Breast epithelium (tissue), 4 donors: ENCODE data around the gene FLNC. TPM values are rescaled to one million over a fixed set of nuclear protein-coding genes. Genes with fewer than 3 reads are reported as not detected.

Source experiments
- DNase-seq, 2 donors: peaks; one replicate each; pipeline ENCODE4 v3.0.0-alpha.2; 2019; ENCODE audit warnings: low spot score in 2 of 2
- H3K27ac ChIP-seq, 2 donors: fragments of 200-600 bp; sonication (generic) in 1 of 2; one replicate each; pipeline ENCODE4 v1.5.1; 2016 to 2019; ENCODE audit warnings: mild to moderate bottlenecking in 1 of 2
- H3K27me3 ChIP-seq, 2 donors: fragments of 200-600 bp; sonication (generic) in 1 of 2; one replicate each; pipeline versions ENCODE4 v1.5.1 to v1.6.0; 2017 to 2019; ENCODE audit warnings: control low read depth in 1 of 2, mild to moderate bottlenecking in 1 of 2
- H3K36me3 ChIP-seq: fragments of 200-600 bp; one replicate; pipeline ENCODE4 v1.5.1; 2019
- H3K4me1 ChIP-seq, 2 donors: fragments of 200-600 bp; sonication (generic); one replicate each; pipeline ENCODE4 v1.5.1; 2016 to 2019; ENCODE audit warnings: control low read depth in 1 of 2
- H3K4me3 ChIP-seq, 3 donors: fragments of 200-600 bp; sonication (generic); 1 replicate in 2 of 3; 2 replicates in 1 of 3; pipeline ENCODE4 v1.5.1; 2016 to 2019; ENCODE audit warnings: mild to moderate bottlenecking in 3 of 3, moderate library complexity in 2 of 3
- H3K9me3 ChIP-seq, 2 donors: fragments of 200-600 bp; sonication (generic) in 1 of 2; one replicate each; pipeline ENCODE4 v1.5.1; 2016 to 2019; ENCODE audit warnings: control low read depth in 1 of 2
- POLR2A ChIP-seq: fragments of 450-650 bp; IDR thresholded peaks from one replicate; pipeline ENCODE4 v1.6.1; 2016; ENCODE audit warnings: antibody characterized with exemption, mild to moderate bottlenecking, moderate library complexity
- POLR2AphosphoS5 ChIP-seq, 3 donors: sonication (generic); formaldehyde crosslinking; IDR thresholded peaks; one replicate each; pipeline ENCODE4 v1.6.1; 2017; ENCODE audit warnings: antibody characterized with exemption in 3 of 3
- intact Hi-C: fragments of 100-400 bp; cut with DNase I; formaldehyde crosslinking; loops from one replicate; pipeline ENCODE4 v1.15.1; 2023; ENCODE audit warnings: low total_unique reads
- total RNA-seq, 3 donors: library from RNA; depleted of rRNA; stranded (reverse); fragments of >200 nt; gene quantifications; one replicate each; pipeline ENCODE4 v1.1.0, GENCODE V29; 2016
- TF ChIP-seq, protein P1 (sequence below), 3 donors: fragments of 450-650 bp; IDR thresholded peaks; one replicate each; pipeline ENCODE4 v1.5.1; 2016 to 2017; ENCODE audit warnings: antibody characterized with exemption in 3 of 3, mild to moderate bottlenecking in 3 of 3, moderate library complexity in 3 of 3

The FLNC gene
- total RNA-seq, 3 donors from 2014 or later, result 5.1 to 7.5 (median 6.0) TPM

DNA sequence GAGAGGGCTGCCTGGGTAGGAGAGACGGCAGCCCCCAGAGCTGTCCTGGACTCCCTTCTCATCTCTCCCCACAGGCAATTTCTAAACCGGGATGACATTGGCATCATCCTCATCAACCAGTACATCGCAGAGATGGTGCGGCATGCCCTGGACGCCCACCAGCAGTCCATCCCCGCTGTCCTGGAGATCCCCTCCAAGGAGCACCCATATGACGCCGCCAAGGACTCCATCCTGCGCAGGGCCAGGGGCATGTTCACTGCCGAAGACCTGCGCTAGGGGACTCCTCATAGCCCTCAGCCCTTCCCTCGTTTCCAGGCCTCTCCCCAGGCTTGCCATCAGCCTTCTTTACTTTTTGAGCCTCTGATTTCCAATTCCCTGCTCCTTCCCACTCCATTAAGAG, 35.1 kb downstream of the FLNC start:
- DNase-seq, result no peak
- peaks cover 4 to 7% of the 10 kb centered on the region in 2 donors for H3K4me1 ChIP-seq
- H3K36me3 ChIP-seq, result no peaks in the 10 kb centered on the region
- H3K27me3 ChIP-seq, result no peaks in the 10 kb centered on the region
- H3K27ac ChIP-seq, result no peak overlapping the region
- H3K9me3 ChIP-seq, result no peaks in the 10 kb centered on the region
- no peak overlapping the region for H3K4me3 ChIP-seq
- intact Hi-C loops, result no loop called here
- TF ChIP-seq POLR2AphosphoS5 (IDR thresholded peaks at IDR 0.05), result no peak

DNA sequence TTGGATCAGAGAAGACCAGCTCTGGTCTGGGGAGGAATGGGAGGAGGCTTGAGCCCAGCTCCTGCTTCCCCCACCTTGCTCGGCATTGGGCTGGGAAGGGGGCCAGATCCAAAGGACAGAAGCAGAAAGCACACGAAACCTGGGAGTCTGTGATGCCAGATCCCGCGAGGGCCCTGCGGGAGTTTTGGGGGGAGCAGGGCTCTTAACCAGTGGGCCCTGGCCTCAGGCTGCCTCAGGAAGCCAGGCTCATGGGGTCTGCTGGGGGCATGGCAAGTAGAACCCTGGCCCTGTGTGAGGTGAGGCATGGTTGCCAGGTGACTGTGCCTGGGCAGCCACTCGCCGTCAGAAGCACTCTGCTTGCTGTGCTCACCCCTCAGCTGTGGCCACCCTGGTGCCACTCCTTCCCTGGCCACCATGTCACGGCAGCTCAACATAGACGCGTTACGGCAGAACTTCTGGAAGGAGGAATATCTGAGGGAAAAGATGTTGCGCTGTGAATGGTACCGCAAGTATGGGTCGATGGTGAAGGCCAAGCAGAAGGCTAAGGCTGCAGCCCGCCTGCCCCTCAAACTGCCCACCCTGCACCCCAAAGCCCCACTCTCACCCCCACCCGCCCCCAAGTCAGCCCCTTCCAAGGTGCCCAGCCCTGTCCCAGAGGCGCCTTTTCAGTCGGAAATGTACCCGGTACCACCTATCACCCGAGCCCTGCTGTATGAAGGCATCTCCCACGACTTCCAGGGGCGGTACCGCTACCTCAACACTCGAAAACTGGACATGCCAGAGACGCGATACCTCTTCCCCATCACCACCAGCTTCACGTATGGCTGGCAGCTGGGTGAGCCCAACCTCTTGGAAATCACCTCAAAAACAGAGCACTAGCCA, 36.0 kb downstream of the FLNC start:
- Histone ChIP-seq H3K4me1 (peaks cover 4 to 7% of the 10 kb centered on the region in 2 donors), H3K9me3 (no peaks in the 10 kb centered on the region), H3K27ac (no peak overlapping the region), H3K36me3 (no peaks in the 10 kb centered on the region), H3K27me3 (no peaks in the 10 kb centered on the region), H3K4me3 (no peak overlapping the region)
- intact Hi-C loops, result no loop called here
- TF ChIP-seq, protein P1, sequence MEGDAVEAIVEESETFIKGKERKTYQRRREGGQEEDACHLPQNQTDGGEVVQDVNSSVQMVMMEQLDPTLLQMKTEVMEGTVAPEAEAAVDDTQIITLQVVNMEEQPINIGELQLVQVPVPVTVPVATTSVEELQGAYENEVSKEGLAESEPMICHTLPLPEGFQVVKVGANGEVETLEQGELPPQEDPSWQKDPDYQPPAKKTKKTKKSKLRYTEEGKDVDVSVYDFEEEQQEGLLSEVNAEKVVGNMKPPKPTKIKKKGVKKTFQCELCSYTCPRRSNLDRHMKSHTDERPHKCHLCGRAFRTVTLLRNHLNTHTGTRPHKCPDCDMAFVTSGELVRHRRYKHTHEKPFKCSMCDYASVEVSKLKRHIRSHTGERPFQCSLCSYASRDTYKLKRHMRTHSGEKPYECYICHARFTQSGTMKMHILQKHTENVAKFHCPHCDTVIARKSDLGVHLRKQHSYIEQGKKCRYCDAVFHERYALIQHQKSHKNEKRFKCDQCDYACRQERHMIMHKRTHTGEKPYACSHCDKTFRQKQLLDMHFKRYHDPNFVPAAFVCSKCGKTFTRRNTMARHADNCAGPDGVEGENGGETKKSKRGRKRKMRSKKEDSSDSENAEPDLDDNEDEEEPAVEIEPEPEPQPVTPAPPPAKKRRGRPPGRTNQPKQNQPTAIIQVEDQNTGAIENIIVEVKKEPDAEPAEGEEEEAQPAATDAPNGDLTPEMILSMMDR (IDR thresholded peaks at IDR 0.05), result no peak
- TF ChIP-seq POLR2A (no peak), POLR2AphosphoS5 (IDR thresholded peaks at IDR 0.05) (no peak)
- no peak for DNase-seq

DNA sequence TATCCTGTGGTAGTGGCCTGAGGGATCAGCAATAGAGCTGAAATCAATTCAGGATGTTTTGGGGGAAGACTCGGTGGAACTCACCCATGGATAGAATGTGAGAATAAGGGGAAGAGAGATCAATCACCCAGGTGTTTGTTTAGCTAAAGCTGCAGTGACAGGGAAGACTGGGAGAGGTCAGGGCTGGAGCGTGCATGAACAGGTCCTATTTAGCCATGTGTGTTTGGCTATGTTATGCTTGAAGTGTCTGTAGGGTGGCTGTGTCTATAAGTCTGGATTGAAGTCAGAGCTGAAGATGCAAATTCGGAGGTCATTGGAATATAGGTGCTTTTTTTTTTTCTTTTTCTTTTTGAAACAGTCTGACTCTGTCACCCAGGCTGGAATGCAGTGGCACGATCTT, 37.0 kb downstream of the FLNC start:
- Histone ChIP-seq H3K27ac (no peak overlapping the region), H3K9me3 (no peaks in the 10 kb centered on the region), H3K27me3 (no peaks in the 10 kb centered on the region), H3K36me3 (no peaks in the 10 kb centered on the region), H3K4me1 (peaks cover 4 to 7% of the 10 kb centered on the region in 2 donors), H3K4me3 (no peak overlapping the region)
- intact Hi-C loops, result no loop called here
- TF ChIP-seq, protein P1 (IDR thresholded peaks at IDR 0.05), result no peak
- no peak for DNase-seq

DNA sequence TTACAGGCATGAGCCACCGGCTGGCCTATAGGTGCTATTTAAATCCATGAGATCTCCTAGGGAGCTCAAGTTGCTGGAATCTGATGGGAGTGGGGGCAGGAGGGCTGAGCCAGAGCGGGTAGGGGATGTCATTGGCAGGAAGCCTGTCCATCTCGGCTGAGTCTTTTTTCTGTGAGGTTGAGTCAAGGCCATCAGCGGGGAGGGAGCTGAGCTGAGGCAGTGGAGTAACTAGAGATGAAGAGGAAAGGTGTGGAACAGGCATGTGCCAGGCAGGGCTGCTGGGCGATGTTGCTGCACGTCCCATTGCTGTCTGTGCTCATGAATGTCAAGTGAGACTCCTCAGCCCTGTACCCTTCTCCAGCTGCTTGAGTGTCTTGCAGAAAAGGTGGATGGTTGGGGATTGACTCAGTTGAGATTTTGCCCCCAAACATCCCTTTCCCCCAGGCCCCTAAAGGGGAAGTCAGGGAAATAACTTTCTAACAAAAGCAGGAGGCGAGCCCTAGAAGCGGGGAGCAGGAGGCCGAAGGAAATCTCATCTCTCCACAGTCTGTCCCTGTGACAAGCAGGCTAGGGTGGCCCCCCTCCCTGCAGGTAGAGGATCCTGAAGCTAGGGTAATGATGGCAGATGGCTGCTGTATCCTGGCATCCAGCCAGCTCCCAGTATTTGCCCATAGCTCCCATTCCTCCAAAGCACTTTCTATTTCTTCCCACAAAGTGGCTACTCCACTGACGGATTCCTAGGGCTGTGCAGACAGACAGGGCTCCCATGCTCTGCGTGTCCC, 37.8 kb downstream of the FLNC start:
- Histone ChIP-seq H3K27ac (no peak overlapping the region), H3K27me3 (no peaks in the 10 kb centered on the region), H3K9me3 (no peaks in the 10 kb centered on the region), H3K4me1 (peaks cover 4 to 7% of the 10 kb centered on the region in 2 donors), H3K4me3 (no peak overlapping the region), H3K36me3 (no peaks in the 10 kb centered on the region)
- no peak for TF ChIP-seq POLR2A
- TF ChIP-seq, protein P1 (IDR thresholded peaks at IDR 0.05), result no peak
- no peak for TF ChIP-seq POLR2AphosphoS5 (IDR thresholded peaks at IDR 0.05)
- no peak for DNase-seq
- intact Hi-C loops, result no loop called here

DNA sequence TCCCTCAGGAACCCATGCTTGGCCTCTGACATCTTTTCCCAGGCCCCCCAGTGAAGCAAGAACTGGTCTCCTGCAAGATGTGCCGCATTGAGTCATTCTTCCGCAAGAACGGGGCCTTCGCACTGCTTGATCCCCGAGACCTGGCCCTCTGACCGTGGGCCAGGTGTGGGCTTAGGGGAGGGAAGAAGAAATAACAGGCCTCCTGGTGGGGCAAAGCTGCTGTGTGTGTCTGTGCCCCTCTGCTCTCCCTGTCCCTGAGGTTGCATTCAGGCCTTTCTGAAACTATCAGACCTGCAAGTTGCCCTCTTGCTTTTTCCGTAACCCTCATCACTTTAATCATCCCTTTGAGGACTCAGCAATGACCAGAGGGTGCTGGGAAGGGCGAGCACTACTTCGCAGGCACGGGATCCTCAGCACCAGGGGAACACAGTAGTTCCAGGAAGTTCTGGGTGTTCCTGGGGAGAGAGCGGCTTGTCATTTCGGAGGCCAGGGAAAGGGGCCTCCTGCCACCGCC, 38.5 kb downstream of the FLNC start:
- H3K36me3 ChIP-seq, result no peaks in the 10 kb centered on the region
- H3K27ac ChIP-seq, result no peak overlapping the region
- intact Hi-C loops, result no loop called here
- DNase-seq, result no peak
- peaks cover 4 to 5% of the 10 kb centered on the region in 2 donors for H3K4me1 ChIP-seq
- H3K9me3 ChIP-seq, result no peaks in the 10 kb centered on the region
- TF ChIP-seq POLR2AphosphoS5 (IDR thresholded peaks at IDR 0.05) (no peak), POLR2A (no peak)
- TF ChIP-seq, protein P1 (IDR thresholded peaks at IDR 0.05), result no peak
- no peaks in the 10 kb centered on the region for H3K27me3 ChIP-seq
- peak overlapping the region; percentile 52 to 74 (median 62) for H3K4me3 ChIP-seq
